SU-DHL-6 (cell line): ENCODE results near the gene CMPK1.

Experiments used
- H2AFZ ChIP-seq: fragments of 200-600 bp; sonication (generic); 2 replicates; pipeline ENCODE4 v1.6.1; 2014; ENCODE audit warnings: low read depth, mild to moderate bottlenecking, moderate library complexity, mixed read lengths, antibody characterized with exemption, low read length; ENCODE audit not compliant: severe bottlenecking
- H3F3A ChIP-seq: fragments of 200-600 bp; shearing (Covaris generic); 2 replicates; pipeline ENCODE4 v1.6.0; 2016; ENCODE audit warnings: antibody characterized with exemption, mild to moderate bottlenecking; ENCODE audit not compliant: insufficient read depth
- H3K27ac ChIP-seq: fragments of 200-600 bp; sonication (generic); 2 replicates; pipeline ENCODE4 v1.5.1; 2016; ENCODE audit warnings: low read depth, mild to moderate bottlenecking, low read length, moderate library complexity, mixed read lengths
- H3K27me3 ChIP-seq: fragments of 200-600 bp; sonication (generic), shearing (Covaris generic); 2 replicates; pipeline ENCODE4 v1.6.0; 2014; ENCODE audit warnings: mild to moderate bottlenecking, low read length
- H3K36me3 ChIP-seq: fragments of 200-600 bp; sonication (generic); 2 replicates; pipeline ENCODE4 v1.6.1; 2014; ENCODE audit warnings: mild to moderate bottlenecking, low read length, mixed read lengths
- H3K4me2 ChIP-seq: fragments of 300-600, 200-600 bp; shearing (Covaris generic), sonication (generic); 2 replicates; pipeline ENCODE4 v1.6.0; 2014; ENCODE audit warnings: low read length, low read depth, mild to moderate bottlenecking; ENCODE audit not compliant: poor library complexity, severe bottlenecking
- H3K4me3 ChIP-seq: fragments of 200-600 bp; sonication (generic); 2 replicates; pipeline ENCODE4 v1.5.1; 2014; ENCODE audit warnings: antibody characterized with exemption, low read length, mild to moderate bottlenecking, mixed read lengths; ENCODE audit not compliant: insufficient read depth, poor library complexity, severe bottlenecking
- H3K79me2 ChIP-seq: fragments of 200-600 bp; sonication (generic); 2 replicates; pipeline ENCODE4 v1.6.1; 2014; ENCODE audit warnings: mild to moderate bottlenecking, low read length, moderate library complexity; ENCODE audit not compliant: insufficient read depth
- H3K9ac ChIP-seq: fragments of 200-600 bp; sonication (generic); 2 replicates; pipeline ENCODE4 v1.7.0; 2014; ENCODE audit warnings: mild to moderate bottlenecking, low read length
- H3K9me2 ChIP-seq: fragments of 200-600 bp; sonication (generic); replicated peaks from 2 replicates; pipeline ENCODE4 v1.6.1; 2014; ENCODE audit warnings: low read length; ENCODE audit not compliant: insufficient read depth
- H3K9me3 ChIP-seq: fragments of 200-600 bp; sonication (generic); 2 replicates; pipeline ENCODE4 v1.6.1; 2014; ENCODE audit warnings: low read length, mixed read lengths; ENCODE audit not compliant: insufficient read depth
- H4K20me1 ChIP-seq: fragments of 200-600 bp; sonication (generic); 2 replicates; pipeline ENCODE4 v1.6.1; 2014; ENCODE audit warnings: low read depth, mild to moderate bottlenecking, antibody characterized with exemption, low read length, moderate library complexity, mixed read lengths
- EZH2phosphoT487 ChIP-seq: fragments of 200-600 bp; sonication (generic), shearing (Covaris generic); conservative IDR thresholded peaks from 2 replicates; pipeline ENCODE4 v1.6.1; 2018; ENCODE audit warnings: mild to moderate bottlenecking, antibody characterized with exemption, low read length, moderate library complexity, mixed read lengths
- TF ChIP-seq, protein P1 (sequence below): fragments of 200-600 bp; sonication (generic); IDR thresholded peaks from one replicate; pipeline ENCODE4 v1.5.1; 2017; ENCODE audit warnings: antibody characterized with exemption, mild to moderate bottlenecking, low read length, moderate library complexity; ENCODE audit not compliant: insufficient read depth, poor library complexity, severe bottlenecking

CMPK1 gene

GRCh38 chr1:47332779-47333577, 612 bp upstream of the CMPK1 start:
- Histone ChIP-seq H3K27ac (peak overlapping the region; percentile 90), H3K36me3 (no peaks in the 10 kb centered on the region), H2AFZ (peak overlapping the region; percentile 99), H3K27me3 (no peaks in the 10 kb centered on the region), H3K4me3 (peak overlapping the region; percentile 100), H3K9me2 (no peaks in the 10 kb centered on the region), H3F3A (peaks cover 7% of the 10 kb centered on the region), H3K9ac (peak overlapping the region; percentile 99), H3K4me2 (peak overlapping the region; percentile 93), H4K20me1 (no peaks in the 10 kb centered on the region), H3K9me3 (no peaks in the 10 kb centered on the region), H3K79me2 (peaks cover 38% of the 10 kb centered on the region)
- TF ChIP-seq EZH2phosphoT487: no peak
- TF ChIP-seq, protein P1, sequence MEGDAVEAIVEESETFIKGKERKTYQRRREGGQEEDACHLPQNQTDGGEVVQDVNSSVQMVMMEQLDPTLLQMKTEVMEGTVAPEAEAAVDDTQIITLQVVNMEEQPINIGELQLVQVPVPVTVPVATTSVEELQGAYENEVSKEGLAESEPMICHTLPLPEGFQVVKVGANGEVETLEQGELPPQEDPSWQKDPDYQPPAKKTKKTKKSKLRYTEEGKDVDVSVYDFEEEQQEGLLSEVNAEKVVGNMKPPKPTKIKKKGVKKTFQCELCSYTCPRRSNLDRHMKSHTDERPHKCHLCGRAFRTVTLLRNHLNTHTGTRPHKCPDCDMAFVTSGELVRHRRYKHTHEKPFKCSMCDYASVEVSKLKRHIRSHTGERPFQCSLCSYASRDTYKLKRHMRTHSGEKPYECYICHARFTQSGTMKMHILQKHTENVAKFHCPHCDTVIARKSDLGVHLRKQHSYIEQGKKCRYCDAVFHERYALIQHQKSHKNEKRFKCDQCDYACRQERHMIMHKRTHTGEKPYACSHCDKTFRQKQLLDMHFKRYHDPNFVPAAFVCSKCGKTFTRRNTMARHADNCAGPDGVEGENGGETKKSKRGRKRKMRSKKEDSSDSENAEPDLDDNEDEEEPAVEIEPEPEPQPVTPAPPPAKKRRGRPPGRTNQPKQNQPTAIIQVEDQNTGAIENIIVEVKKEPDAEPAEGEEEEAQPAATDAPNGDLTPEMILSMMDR: no peak

GRCh38 chr1:47333922-47334764, 553 bp downstream of the CMPK1 start:
- peak overlapping the region; percentile 93 for H3K4me2 ChIP-seq
- no peaks in the 10 kb centered on the region; the same call in 1 of the 2 replicates for H4K20me1 ChIP-seq
- peak overlapping the region; percentile 90 for H3K27ac ChIP-seq
- H3K9ac ChIP-seq: peak overlapping the region; percentile 99
- H2AFZ ChIP-seq: peak overlapping the region; percentile 96
- H3K9me2 ChIP-seq: no peaks in the 10 kb centered on the region
- peaks cover 49% of the 10 kb centered on the region for H3K79me2 ChIP-seq
- H3K36me3 ChIP-seq: no peaks in the 10 kb centered on the region; the same call in 1 of the 2 replicates
- peak overlapping the region; percentile 100 for H3K4me3 ChIP-seq
- peaks cover 14% of the 10 kb centered on the region for H3F3A ChIP-seq
- no peaks in the 10 kb centered on the region for H3K27me3 ChIP-seq
- no peaks in the 10 kb centered on the region for H3K9me3 ChIP-seq
- TF ChIP-seq, protein P1: peak; percentile 19
- no peak for TF ChIP-seq EZH2phosphoT487

DNA sequence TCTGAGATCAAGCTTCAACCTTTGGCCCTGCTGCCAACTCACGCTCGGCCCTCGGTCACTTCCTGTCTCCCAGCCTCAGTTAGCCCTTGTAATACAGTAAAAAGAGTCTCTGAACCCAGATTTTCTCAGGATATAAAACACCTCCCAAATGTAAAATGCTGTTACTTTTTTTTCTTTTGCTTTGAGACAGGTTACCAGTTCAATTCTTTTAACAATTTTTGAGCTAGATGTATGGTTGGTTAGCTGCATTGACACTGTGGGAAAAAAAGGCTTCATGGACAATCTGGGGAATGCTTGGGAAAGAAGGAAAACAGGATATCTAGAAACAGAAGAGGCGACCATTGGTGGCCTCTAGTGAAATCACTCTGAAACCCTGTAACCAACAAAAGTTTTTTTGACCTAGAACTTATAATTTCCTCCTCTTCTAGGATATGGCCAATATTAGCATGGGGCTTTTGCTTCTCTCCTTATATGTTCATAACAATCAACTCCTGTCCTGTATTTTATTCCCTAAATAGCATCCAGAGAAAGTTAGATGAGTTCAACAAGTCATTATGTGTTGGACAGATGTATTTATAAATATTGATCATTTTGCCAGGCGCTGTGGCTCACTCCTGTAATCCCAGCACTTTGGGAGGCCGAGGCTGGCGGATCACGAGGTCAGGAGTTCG, 1.3 kb downstream of the CMPK1 start:
- Histone ChIP-seq H3K9me2 (no peaks in the 10 kb centered on the region), H4K20me1 (no peaks in the 10 kb centered on the region; the same call in 1 of the 2 replicates), H3K9me3 (no peaks in the 10 kb centered on the region), H3K27ac (peak overlapping the region; percentile 90), H3K4me3 (peak overlapping the region; percentile 100), H2AFZ (peak overlapping the region; percentile 69), H3K4me2 (peak overlapping the region; percentile 93), H3K79me2 (peaks cover 55% of the 10 kb centered on the region), H3F3A (peaks cover 14% of the 10 kb centered on the region), H3K27me3 (no peaks in the 10 kb centered on the region), H3K36me3 (no peaks in the 10 kb centered on the region; the same call in 1 of the 2 replicates), H3K9ac (peak overlapping the region; percentile 99)
- no peak for TF ChIP-seq EZH2phosphoT487
- TF ChIP-seq, protein P1: no peak
